Activated CD4-positive, alpha-beta memory T cell treated with anti-CD3 and anti-CD28 coated beads, Interleukin-2, amount 10 ng/mL, durations not matched to agents 7 days and 5 days (primary cell): ENCODE results near the gene UBN2. TPM values are rescaled to one million over a fixed set of nuclear protein-coding genes. Genes with fewer than 3 reads are reported as not detected.
A peak's percentile ranks its signal among the peaks of the same experiment; 100 is the strongest.

Experiments used
- CTCF ChIA-PET: fragments of 350-600 bp; sonication (Branson Sonifier 250); formaldehyde crosslinking; loops from one replicate; lab custom pipeline; 2021; ENCODE audit warnings: antibody characterized with exemption, inconsistent platforms; lab: Charles Lee
- POLR2A ChIA-PET: fragments of 350-600 bp; sonication (Branson Sonifier 250); formaldehyde crosslinking; loops from one replicate; lab custom pipeline; 2021; ENCODE audit warnings: antibody characterized with exemption; lab: Charles Lee
- DNase-seq: peaks from one replicate; pipeline ENCODE4 v3.0.0-alpha.2; 2020
- H3K27ac Mint-ChIP-seq: one replicate; pipeline ENCODE4 v1.8.0; 2021; ENCODE audit warnings: mild to moderate bottlenecking, mixed read lengths
- H3K27me3 Mint-ChIP-seq: one replicate; pipeline ENCODE4 v1.8.0; 2021; ENCODE audit warnings: mixed read lengths
- H3K36me3 Mint-ChIP-seq: one replicate; pipeline ENCODE4 v1.8.0; 2021; ENCODE audit warnings: low read depth, mixed read lengths
- H3K4me1 Mint-ChIP-seq: one replicate; pipeline ENCODE4 v1.8.0; 2021; ENCODE audit warnings: mixed read lengths
- H3K4me3 Mint-ChIP-seq: one replicate; pipeline ENCODE4 v1.8.0; 2021; ENCODE audit warnings: mild to moderate bottlenecking, mixed read lengths
- H3K9me3 Mint-ChIP-seq: one replicate; pipeline ENCODE4 v1.8.0; 2021; ENCODE audit warnings: mixed read lengths
- total RNA-seq, 2 experiments: library from RNA; stranded (reverse); gene quantifications; one replicate each; pipeline ENCODE4 v1.2.3, GENCODE V29; 2021

UBN2 gene
- total RNA-seq, 2 experiments from 2014 or later, result 11.6 to 12.0 TPM

GRCh38 chr7:139345042-139345441 lies 114.0 kb downstream of the UBN2 start:
- Mint-ChIP-seq H3K27ac (no peak overlapping the region), H3K36me3 (peaks cover 33% of the 10 kb centered on the region), H3K9me3 (no peaks in the 10 kb centered on the region), H3K4me1 (peaks cover 21% of the 10 kb centered on the region), H3K27me3 (peaks cover 2% of the 10 kb centered on the region), H3K4me3 (no peak overlapping the region)
- ChIA-PET POLR2A (interaction anchor here (4.7 kb wide), 1 partner anchor 15 kb away, joined by 46 read pairs; the partner anchor contains the start of gene LUC7L2), CTCF (interaction anchor here (0.9 kb wide), 1 partner anchor 31 kb away, joined by 3 read pairs; no protein-coding TSS in a partner anchor)
- DNase-seq, result no peak

- POLR2A ChIA-PET, result no interaction called here
- H3K9me3 Mint-ChIP-seq, result no peaks in the 10 kb centered on the region
- peaks cover 36% of the 10 kb centered on the region for H3K36me3 Mint-ChIP-seq
- no peaks in the 10 kb centered on the region for H3K27me3 Mint-ChIP-seq
- peaks cover 3% of the 10 kb centered on the region for H3K4me1 Mint-ChIP-seq
- CTCF ChIA-PET, result no interaction called here
- H3K4me3 Mint-ChIP-seq, result no peak overlapping the region
- no peak for DNase-seq
- H3K27ac Mint-ChIP-seq, result no peak overlapping the region
Observed at GRCh38 chr7:139351027-139351426, 120.0 kb downstream of the UBN2 start.

GRCh38 chr7:139354729-139355128 lies 123.7 kb downstream of the UBN2 start:
- Mint-ChIP-seq H3K9me3 (no peaks in the 10 kb centered on the region), H3K27ac (no peak overlapping the region), H3K27me3 (no peaks in the 10 kb centered on the region), H3K4me3 (no peak overlapping the region), H3K36me3 (peaks cover 34% of the 10 kb centered on the region), H3K4me1 (peaks cover 17% of the 10 kb centered on the region)
- ChIA-PET POLR2A (interaction anchor here (3.5 kb wide), 1 partner anchor 15 kb away, joined by 14 read pairs; the partner anchor contains the start of gene FMC1), CTCF (interaction anchor here (1.7 kb wide), 1 partner anchor 14 kb away, joined by 7 read pairs; the partner anchor contains the start of gene FMC1)
- DNase-seq, result no peak

GRCh38 chr7:139355320-139355719 lies 124.3 kb downstream of the UBN2 start:
- ChIA-PET POLR2A (interaction anchor here (1.6 to 3.5 kb wide), 2 partner anchors 12 to 15 kb away, joined by 5 to 14 read pairs; partner anchors contain the start of gene FMC1), CTCF (no interaction called here)
- peaks cover 17% of the 10 kb centered on the region for H3K4me1 Mint-ChIP-seq
- H3K27ac Mint-ChIP-seq, result peak overlapping the region; percentile 31
- H3K4me3 Mint-ChIP-seq, result no peak overlapping the region
- no peaks in the 10 kb centered on the region for H3K9me3 Mint-ChIP-seq
- peaks cover 35% of the 10 kb centered on the region for H3K36me3 Mint-ChIP-seq
- DNase-seq, result no peak
- H3K27me3 Mint-ChIP-seq, result no peaks in the 10 kb centered on the region

Other genes with a start within 250 kb of the UBN2 start
- gene KIAA1549, start 249.8 kb upstream of the UBN2 start, total RNA-seq, result under 1 TPM; 0.33 to 0.40 TPM
- 10 to 100 TPM; 16.7 to 17.8 TPM for gene ZC3HAV1L, start 195.2 kb upstream of the UBN2 start, total RNA-seq
- gene ZC3HAV1, start 121.5 kb upstream of the UBN2 start, total RNA-seq, result 100 to 1,000 TPM; 129 to 133 TPM
- gene FMC1, start 110.1 kb downstream of the UBN2 start, total RNA-seq, result 1 to 10 TPM; 9.9 TPM
- gene LUC7L2, start 128.7 kb downstream of the UBN2 start, total RNA-seq, result 100 to 1,000 TPM; 106 to 110 TPM